Measurements from ENCODE around the gene LYRM1. TPM values are rescaled to one million over a fixed set of nuclear protein-coding genes. Genes with fewer than 3 reads are reported as not detected.

The LYRM1 gene
- total and polyA plus RNA-seq, 2 of the 8 experiments (the other 6 are each of a cell fraction or from before 2014, with no cell fraction given), result 11.6 to 13.4 TPM

DNA sequence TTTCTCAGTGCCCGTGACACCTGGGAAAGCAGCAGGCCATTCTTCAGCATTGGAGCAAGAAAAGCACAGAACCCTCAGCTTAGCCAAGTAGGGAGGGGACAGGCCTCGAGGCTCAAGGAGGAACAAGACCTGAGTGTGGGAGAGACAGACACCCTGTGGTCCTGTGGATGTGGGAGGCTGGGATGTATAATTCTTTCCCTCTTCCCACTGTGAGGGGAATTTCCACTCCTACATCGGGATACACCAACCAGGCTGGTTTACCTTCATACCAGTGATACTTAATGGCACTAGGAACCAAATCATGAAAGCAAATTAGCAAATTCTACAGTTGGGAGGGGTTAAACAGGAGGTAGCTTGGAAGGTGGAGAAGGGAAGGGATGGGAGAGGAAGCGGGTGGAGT, 41.7 kb downstream of the LYRM1 start:
- Histone ChIP-seq H3K36me3 (ENCODE audit: control insufficient read depth in 2 of 4, insufficient read depth in 4 of 4, low read length in 3 of 4) (no peaks in the 10 kb centered on the region), H2BK15ac (ENCODE audit: low read length) (no peak overlapping the region), H2BK5ac (ENCODE audit: low read depth, low read length) (no peak overlapping the region), H4K91ac (replicated peaks; ENCODE audit: insufficient read length, low read length) (no peak overlapping the region), H2BK12ac (ENCODE audit: low read depth, low read length) (no peak overlapping the region), H3K14ac (ENCODE audit: insufficient read length) (no peak overlapping the region), H3K23ac (ENCODE audit: insufficient read length) (no peak overlapping the region), H2AK5ac (ENCODE audit: low read depth, low read length) (no peak overlapping the region), H3K27ac (ENCODE audit: low read depth, low read length) (no peak overlapping the region), H4K5ac (ENCODE audit: insufficient read length, low read depth, low read length) (no peak overlapping the region), H3K79me1 (ENCODE audit: low read depth, low read length) (no peaks in the 10 kb centered on the region), H4K20me1 (replicated peaks in 1 of 2; ENCODE audit: control insufficient read depth in 1 of 2, insufficient read depth in 2 of 2, low read length in 2 of 2) (no peaks in the 10 kb centered on the region), H3K56ac (replicated peaks; ENCODE audit: insufficient read length, low read depth, low read length) (no peak overlapping the region), H2AFZ (ENCODE audit: low read length) (peak overlapping the region; percentile 24; the same call in 1 of the 2 replicates), H2BK20ac (ENCODE audit: low read length) (no peak overlapping the region), H3K9me3 (ENCODE audit: insufficient read depth in 2 of 2, low read depth in 1 of 2, low read length in 1 of 2) (peaks cover 0 to 2% of the 10 kb centered on the region in 2 experiments; a peak in 1 of 4 replicates), H3K4me1 (replicated peaks in 1 of 4; ENCODE audit: control insufficient read depth in 3 of 4, insufficient read depth in 4 of 4, low read length in 3 of 4) (no peaks in the 10 kb centered on the region), H3K9ac (replicated peaks in 1 of 4; ENCODE audit: extremely low read depth in 1 of 4, low read depth in 3 of 4, low read length in 3 of 4) (no peak overlapping the region), H3K79me2 (ENCODE audit: control insufficient read depth in 1 of 2, insufficient read depth in 2 of 2, low read length in 2 of 2) (no peaks in the 10 kb centered on the region), H3K4me2 (ENCODE audit: insufficient read depth in 1 of 2, low read depth in 2 of 2, low read length in 2 of 2) (no peak overlapping the region), H3K23me2 (ENCODE audit: low read depth, low read length) (0 out of 2 replicates have a peak, but pooled peaks cover 2% of the 10 kb centered on the region), H4K8ac (ENCODE audit: extremely low read depth, insufficient read depth, low read length) (no peak overlapping the region), H3K4ac (replicated peaks; ENCODE audit: insufficient read length, low read depth, low read length) (no peak overlapping the region), H3K4me3 (ENCODE audit: extremely low read depth in 1 of 4, insufficient read depth in 2 of 4, low read depth in 3 of 4, low read length in 4 of 4) (no peak overlapping the region), H2BK120ac (replicated peaks; ENCODE audit: low read depth, low read length) (no peak overlapping the region), H3K18ac (ENCODE audit: extremely low read depth, low read length) (no peak overlapping the region), H3K27me3 (replicated peaks in 1 of 4; ENCODE audit: control insufficient read depth in 3 of 4, extremely low read depth in 1 of 4, insufficient read depth in 3 of 4, low read length in 3 of 4) (no peaks in the 10 kb centered on the region)
- FAIRE-seq (no peak), DNase-seq (ENCODE audit: low read depth in 1 of 2, low spot score in 2 of 2) (no peak)
- CTCF ChIA-PET (ENCODE audit: partially characterized antibody), result interaction anchor here (0.9 to 1.4 kb wide), 2 partner anchors 12 to 16 kb away, joined by 3 to 4 read pairs; no protein-coding TSS in a partner anchor
- TF ChIP-seq SP2 (IDR thresholded peaks at IDR 0.05; ENCODE audit: low read length) (no peak), MAFK (IDR thresholded peaks at IDR 0.05; ENCODE audit: low read depth, low read length) (no peak), GTF2F1 (IDR thresholded peaks at IDR 0.05; ENCODE audit: borderline replicate concordance, low read depth, low read length) (no peak)
- TF ChIP-seq, protein P1, sequence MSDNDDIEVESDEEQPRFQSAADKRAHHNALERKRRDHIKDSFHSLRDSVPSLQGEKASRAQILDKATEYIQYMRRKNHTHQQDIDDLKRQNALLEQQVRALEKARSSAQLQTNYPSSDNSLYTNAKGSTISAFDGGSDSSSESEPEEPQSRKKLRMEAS (IDR thresholded peaks at IDR 0.05), result no peak
- POLR2A ChIA-PET (ENCODE audit: partially characterized antibody), result no interaction called here
- WGBS, 2 experiments (ENCODE audit: extremely low coverage in 1 of 2, insufficient coverage in 1 of 2, insufficient read length in 1 of 2, insufficient replicate concordance in 2 of 2, low coverage in 1 of 2, low lambda C conversion rate in 2 of 2, missing lambda C conversion rate in 1 of 2), result 91% methylated on average over 4 of the region's 4 CpGs; no CpG with 5 or more reads in 1 of the 2 experiments
